HepG2 (cell line): ENCODE data around the gene WDR59. TPM values are rescaled to one million over a fixed set of nuclear protein-coding genes. Genes with fewer than 3 reads are reported as not detected.

Experiments used
- ESRRA ChIP-seq: sonication (generic); formaldehyde crosslinking; IDR thresholded peaks from 2 replicates; pipeline ENCODE4 v1.5.1; 2020; ENCODE audit warnings: mild to moderate bottlenecking, low read depth, missing genetic modification reagents
- EZH2 ChIP-seq: conservative IDR thresholded peaks from 2 replicates; pipeline ENCODE4 v1.6.1; 2012; ENCODE audit warnings: mild to moderate bottlenecking, low read depth, low read length, moderate library complexity
- HNRNPK ChIP-seq: fragments of 200-400 bp; formaldehyde crosslinking; IDR thresholded peaks from 2 replicates; pipeline ENCODE4 v1.6.1; 2018; ENCODE audit warnings: low read length, low read depth, moderate library complexity, mild to moderate bottlenecking; ENCODE audit not compliant: poor library complexity, severe bottlenecking
- HOXD1 ChIP-seq: sonication (generic); formaldehyde crosslinking; IDR thresholded peaks from 2 replicates; pipeline ENCODE4 v1.5.0; 2020; ENCODE audit warnings: missing genetic modification reagents
- NPAS2 ChIP-seq: sonication (generic); formaldehyde crosslinking; IDR thresholded peaks from 2 replicates; pipeline ENCODE4 v1.8.0; 2022; ENCODE audit warnings: mild to moderate bottlenecking, missing genetic modification reagents, borderline replicate concordance
- PAWR ChIP-seq: sonication (generic); formaldehyde crosslinking; IDR thresholded peaks from 2 replicates; pipeline ENCODE4 v1.4.0; 2020; ENCODE audit warnings: missing genetic modification reagents, mild to moderate bottlenecking, borderline replicate concordance
- SALL1 ChIP-seq: sonication (generic); formaldehyde crosslinking; IDR thresholded peaks from 2 replicates; pipeline ENCODE4 v1.8.0; 2022; ENCODE audit warnings: mild to moderate bottlenecking, missing genetic modification reagents
- SRSF4 ChIP-seq: fragments of 200-400 bp; formaldehyde crosslinking; IDR thresholded peaks from one replicate; pipeline ENCODE4 v1.6.1; 2018; ENCODE audit warnings: mild to moderate bottlenecking, low read depth, low read length, moderate library complexity; ENCODE audit not compliant: poor library complexity, severe bottlenecking
- ZBTB8A ChIP-seq: sonication (generic); formaldehyde crosslinking; IDR thresholded peaks from 2 replicates; pipeline ENCODE4 v1.4.0; 2020; ENCODE audit warnings: mild to moderate bottlenecking, low read depth, missing genetic modification reagents, borderline replicate concordance
- ZNF251 ChIP-seq: sonication (generic); formaldehyde crosslinking; IDR thresholded peaks from 2 replicates; pipeline ENCODE4 v1.9.0; 2021; ENCODE audit warnings: mild to moderate bottlenecking, missing genetic modification reagents
- ZNF354B ChIP-seq: sonication (generic); formaldehyde crosslinking; IDR thresholded peaks from 2 replicates; pipeline ENCODE4 v1.8.0; 2022; ENCODE audit warnings: mild to moderate bottlenecking, missing genetic modification reagents
- ZNF550 ChIP-seq: sonication (generic); formaldehyde crosslinking; IDR thresholded peaks from 2 replicates; pipeline ENCODE4 v1.4.0; 2020; ENCODE audit warnings: mild to moderate bottlenecking, missing genetic modification reagents, borderline replicate concordance
- polyA plus RNA-seq, 8 experiments: library from polyadenylated mRNA; depleted of rRNA in 3 of 8; stranded (reverse) in 7 of 8; unstranded in 1 of 8; fragments of >200 nt; fragmentation: Illumina TruSeq in 4 of 8; extraction: Trizol in 4 of 8; gene quantifications; 2 replicates each; pipeline versions ENCODE4 v1.2.1 to v1.2.3, GENCODE V29; 2011 to 2016; ENCODE audit warnings: low read depth in 4 of 8, missing spikeins in 1 of 8, mixed read lengths in 1 of 8; ENCODE audit not compliant: insufficient read depth in 1 of 8
- total RNA-seq, 5 experiments: library from RNA; depleted of rRNA; stranded (reverse); fragments of >200 nt; fragmentation: Illumina TruSeq; extraction: Trizol; gene quantifications; 2 replicates each; pipeline ENCODE4 v1.2.3, GENCODE V29; 2016; ENCODE audit warnings: low read depth in 1 of 5
- TF ChIP-seq, protein P1 (sequence below): sonication (generic); formaldehyde crosslinking; IDR thresholded peaks from 2 replicates; pipeline ENCODE4 v1.4.0; 2020; ENCODE audit warnings: missing genetic modification reagents, low read depth, mild to moderate bottlenecking, borderline replicate concordance
- TF ChIP-seq, protein P2 (sequence below): sonication (generic); formaldehyde crosslinking; IDR thresholded peaks from 2 replicates; pipeline ENCODE4 v1.4.0; 2020; ENCODE audit warnings: mild to moderate bottlenecking, missing genetic modification reagents
- TF ChIP-seq, protein P3 (sequence below): sonication (generic); formaldehyde crosslinking; IDR thresholded peaks from 2 replicates; pipeline ENCODE4 v1.4.0; 2020; ENCODE audit warnings: missing genetic modification reagents, borderline replicate concordance
- TF ChIP-seq, protein P4 (sequence below): sonication (generic); formaldehyde crosslinking; IDR thresholded peaks from 2 replicates; pipeline ENCODE4 v1.5.0; 2020; ENCODE audit warnings: mild to moderate bottlenecking, missing genetic modification reagents
- TF ChIP-seq, protein P5 (sequence below): sonication (generic); formaldehyde crosslinking; IDR thresholded peaks from 2 replicates; pipeline ENCODE4 v1.8.1; 2023; ENCODE audit warnings: mild to moderate bottlenecking, moderate library complexity, missing genetic modification reagents

The WDR59 gene
- total and polyA plus RNA-seq, 2 of the 13 experiments (the other 11 are each of a cell fraction or from before 2014, with no cell fraction given) = 65.2 to 306 TPM

DNA sequence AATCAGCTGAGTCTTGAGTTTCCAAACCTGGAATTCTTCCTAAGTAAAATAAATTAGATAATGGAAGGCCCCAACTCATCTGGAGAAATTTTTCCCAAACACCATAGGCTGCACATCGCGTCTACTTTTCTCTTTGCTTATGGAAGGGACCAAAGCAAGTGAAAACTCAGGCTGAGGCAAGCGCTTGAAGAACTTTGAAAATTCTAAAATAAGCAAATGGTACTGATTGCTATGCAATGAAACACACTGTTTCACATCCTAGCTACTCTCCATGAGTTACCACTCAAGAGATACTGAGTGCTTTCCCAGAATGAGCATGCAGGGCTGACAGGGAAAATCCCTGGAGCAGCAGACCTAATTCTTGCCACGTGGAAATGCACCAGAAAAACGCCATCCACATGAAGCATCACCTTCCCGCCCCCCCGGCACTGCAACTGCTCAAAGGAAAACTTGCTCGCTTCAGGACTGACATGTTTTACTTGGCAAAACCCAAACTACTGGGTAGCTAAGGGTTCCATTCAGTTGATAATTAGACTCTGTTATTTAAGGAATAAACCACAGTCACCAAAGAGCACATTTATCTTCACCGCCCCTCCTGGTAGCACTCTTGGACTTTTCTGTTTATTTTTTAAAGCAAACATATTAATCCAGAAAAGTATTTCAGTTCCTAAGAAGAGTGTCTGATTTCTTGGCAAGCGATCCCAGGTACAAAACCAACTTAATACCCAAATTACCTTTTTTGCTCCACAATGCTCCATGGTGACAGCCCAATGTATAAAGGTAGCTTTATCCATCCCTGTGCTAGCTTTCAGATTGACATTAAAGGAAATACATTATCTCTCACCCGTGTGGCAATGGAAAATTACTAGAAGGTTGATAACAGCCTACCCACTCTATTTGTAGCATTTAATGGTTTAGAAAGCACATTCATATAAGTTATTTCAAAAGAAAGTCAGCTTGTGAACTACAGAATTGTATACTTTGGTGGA, 62.5 kb downstream of the WDR59 start (continued):
- TF ChIP-seq ESRRA (CRISPR knock-in tag) = no peak
- TF ChIP-seq HOXD1 (CRISPR knock-in tag) = no peak
- TF ChIP-seq SRSF4 = no peak
- TF ChIP-seq EZH2 = no peak
- TF ChIP-seq ZNF354B (CRISPR knock-in tag) = no peak
- TF ChIP-seq, protein P1, sequence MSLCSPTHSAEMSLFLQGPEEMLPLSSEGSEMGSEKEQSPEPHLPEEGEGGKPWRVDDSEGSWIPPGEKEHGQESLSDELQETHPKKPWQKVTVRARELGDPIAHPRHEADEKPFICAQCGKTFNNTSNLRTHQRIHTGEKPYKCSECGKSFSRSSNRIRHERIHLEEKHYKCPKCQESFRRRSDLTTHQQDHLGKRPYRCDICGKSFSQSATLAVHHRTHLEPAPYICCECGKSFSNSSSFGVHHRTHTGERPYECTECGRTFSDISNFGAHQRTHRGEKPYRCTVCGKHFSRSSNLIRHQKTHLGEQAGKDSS (CRISPR knock-in tag) = no peak
- TF ChIP-seq ZNF251 (CRISPR knock-in tag) = no peak
- TF ChIP-seq, protein P2, sequence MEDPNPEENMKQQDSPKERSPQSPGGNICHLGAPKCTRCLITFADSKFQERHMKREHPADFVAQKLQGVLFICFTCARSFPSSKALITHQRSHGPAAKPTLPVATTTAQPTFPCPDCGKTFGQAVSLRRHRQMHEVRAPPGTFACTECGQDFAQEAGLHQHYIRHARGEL = no peak
- TF ChIP-seq ZBTB8A = no peak
- TF ChIP-seq HNRNPK = no peak
- TF ChIP-seq PAWR (CRISPR knock-in tag) = 0 out of 2 replicates have a peak, but pooled peaks have one; percentile 59
- no peak for TF ChIP-seq NPAS2
- TF ChIP-seq ZNF550 (CRISPR knock-in tag) = no peak
- TF ChIP-seq, protein P3, sequence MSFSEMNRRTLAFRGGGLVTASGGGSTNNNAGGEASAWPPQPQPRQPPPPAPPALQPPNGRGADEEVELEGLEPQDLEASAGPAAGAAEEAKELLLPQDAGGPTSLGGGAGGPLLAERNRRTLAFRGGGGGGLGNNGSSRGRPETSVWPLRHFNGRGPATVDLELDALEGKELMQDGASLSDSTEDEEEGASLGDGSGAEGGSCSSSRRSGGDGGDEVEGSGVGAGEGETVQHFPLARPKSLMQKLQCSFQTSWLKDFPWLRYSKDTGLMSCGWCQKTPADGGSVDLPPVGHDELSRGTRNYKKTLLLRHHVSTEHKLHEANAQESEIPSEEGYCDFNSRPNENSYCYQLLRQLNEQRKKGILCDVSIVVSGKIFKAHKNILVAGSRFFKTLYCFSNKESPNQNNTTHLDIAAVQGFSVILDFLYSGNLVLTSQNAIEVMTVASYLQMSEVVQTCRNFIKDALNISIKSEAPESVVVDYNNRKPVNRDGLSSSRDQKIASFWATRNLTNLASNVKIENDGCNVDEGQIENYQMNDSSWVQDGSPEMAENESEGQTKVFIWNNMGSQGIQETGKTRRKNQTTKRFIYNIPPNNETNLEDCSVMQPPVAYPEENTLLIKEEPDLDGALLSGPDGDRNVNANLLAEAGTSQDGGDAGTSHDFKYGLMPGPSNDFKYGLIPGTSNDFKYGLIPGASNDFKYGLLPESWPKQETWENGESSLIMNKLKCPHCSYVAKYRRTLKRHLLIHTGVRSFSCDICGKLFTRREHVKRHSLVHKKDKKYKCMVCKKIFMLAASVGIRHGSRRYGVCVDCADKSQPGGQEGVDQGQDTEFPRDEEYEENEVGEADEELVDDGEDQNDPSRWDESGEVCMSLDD = 0 out of 2 replicates have a peak, but pooled peaks have one; percentile 46
- TF ChIP-seq SALL1 (CRISPR knock-in tag) = peak; percentile 73
- TF ChIP-seq, protein P4, sequence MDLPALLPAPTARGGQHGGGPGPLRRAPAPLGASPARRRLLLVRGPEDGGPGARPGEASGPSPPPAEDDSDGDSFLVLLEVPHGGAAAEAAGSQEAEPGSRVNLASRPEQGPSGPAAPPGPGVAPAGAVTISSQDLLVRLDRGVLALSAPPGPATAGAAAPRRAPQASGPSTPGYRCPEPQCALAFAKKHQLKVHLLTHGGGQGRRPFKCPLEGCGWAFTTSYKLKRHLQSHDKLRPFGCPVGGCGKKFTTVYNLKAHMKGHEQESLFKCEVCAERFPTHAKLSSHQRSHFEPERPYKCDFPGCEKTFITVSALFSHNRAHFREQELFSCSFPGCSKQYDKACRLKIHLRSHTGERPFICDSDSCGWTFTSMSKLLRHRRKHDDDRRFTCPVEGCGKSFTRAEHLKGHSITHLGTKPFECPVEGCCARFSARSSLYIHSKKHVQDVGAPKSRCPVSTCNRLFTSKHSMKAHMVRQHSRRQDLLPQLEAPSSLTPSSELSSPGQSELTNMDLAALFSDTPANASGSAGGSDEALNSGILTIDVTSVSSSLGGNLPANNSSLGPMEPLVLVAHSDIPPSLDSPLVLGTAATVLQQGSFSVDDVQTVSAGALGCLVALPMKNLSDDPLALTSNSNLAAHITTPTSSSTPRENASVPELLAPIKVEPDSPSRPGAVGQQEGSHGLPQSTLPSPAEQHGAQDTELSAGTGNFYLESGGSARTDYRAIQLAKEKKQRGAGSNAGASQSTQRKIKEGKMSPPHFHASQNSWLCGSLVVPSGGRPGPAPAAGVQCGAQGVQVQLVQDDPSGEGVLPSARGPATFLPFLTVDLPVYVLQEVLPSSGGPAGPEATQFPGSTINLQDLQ (CRISPR knock-in tag) = no peak
- TF ChIP-seq, protein P5, sequence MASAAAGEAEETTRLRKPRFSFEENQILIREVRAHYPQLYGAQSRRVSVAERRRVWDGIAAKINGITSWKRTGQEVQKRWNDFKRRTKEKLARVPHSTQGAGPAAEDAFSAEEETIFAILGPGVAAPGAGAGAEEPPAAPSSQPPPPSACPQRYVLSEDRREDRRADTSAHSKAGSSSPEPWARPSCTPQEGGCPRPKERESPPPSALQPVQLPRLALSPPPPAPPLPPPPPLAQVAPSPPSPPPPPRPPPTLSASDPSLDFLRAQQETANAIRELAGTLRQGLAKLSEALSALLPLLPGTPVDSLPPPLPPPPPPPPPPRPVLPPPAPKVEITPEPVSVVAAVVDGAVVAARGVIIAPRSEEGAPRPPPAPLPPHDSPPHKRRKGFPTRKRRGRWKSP (CRISPR knock-in tag) = no peak; the same call in 1 of the 2 replicates
